ENCODE measurements around the gene AFDN.

DNA sequence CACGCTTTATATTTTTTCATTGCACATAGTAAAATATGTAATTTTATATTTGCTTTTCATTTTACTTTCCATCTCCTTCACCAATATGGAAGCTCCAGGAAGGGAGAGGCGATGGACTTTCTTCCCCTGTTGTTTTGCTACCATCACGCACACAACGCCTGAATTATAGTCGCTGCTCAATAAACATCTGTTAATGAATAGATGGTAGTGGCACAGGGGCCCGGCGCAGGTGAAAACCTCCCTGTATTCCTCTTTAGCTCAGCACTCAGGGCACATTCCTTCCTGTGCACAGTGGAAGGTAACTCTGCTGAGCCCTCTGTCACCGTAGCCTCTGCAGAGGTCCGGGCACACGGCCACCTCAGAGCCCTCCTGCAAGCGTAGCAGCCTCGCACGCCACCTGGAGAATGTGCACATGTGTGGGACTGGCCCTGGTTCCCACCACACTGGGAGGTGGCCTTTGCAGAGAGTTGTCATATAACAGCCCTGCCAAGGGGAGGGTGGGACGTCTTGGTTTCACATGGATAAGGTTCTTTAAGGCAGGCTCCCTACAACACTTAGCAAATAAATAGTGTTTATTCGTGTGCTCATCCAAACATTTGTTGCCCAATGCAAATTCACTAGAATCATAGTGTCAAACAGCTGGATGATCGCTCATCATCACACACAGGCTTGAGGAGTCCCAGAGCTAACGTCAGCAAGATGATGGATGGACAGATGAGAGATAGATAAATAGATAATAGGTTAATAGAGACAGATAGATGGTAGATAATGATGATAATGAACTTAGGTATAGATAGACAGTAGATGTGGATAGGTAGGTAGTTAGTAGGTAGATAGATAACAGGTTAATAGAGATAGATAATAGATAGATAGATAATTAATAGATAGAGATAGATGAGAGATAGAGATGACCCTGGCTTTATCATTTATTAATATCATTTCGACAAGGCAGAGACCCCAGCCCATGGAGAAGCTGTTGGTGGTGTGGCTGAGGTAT is 32.3 kb upstream of the AFDN start:
- TF ChIP-seq EZH2phosphoT487 (IDR thresholded peaks at IDR 0.05; ENCODE audit: borderline replicate concordance, low read depth) (no peak), TCF12 (IDR thresholded peaks at IDR 0.05) (no peak), TAF1 (IDR thresholded peaks at IDR 0.05; ENCODE audit: borderline replicate concordance, low read depth, low read length) (no peak), SIN3A (IDR thresholded peaks at IDR 0.05; ENCODE audit: borderline replicate concordance, low read depth, low read length) (no peak)
